ENCODE data around the gene DDX47. TPM values are rescaled to one million over a fixed set of nuclear protein-coding genes. Genes with fewer than 3 reads are reported as not detected.
A peak's percentile ranks its signal among the peaks of the same experiment; 100 is the strongest.

DDX47 gene
- total and polyA plus RNA-seq, 2 of the 13 experiments (the other 11 are each of a cell fraction or from before 2014, with no cell fraction given), result 48.5 to 78.7 TPM

GRCh38 chr12:12813120-12814101 is at the start of gene DDX47 (continued):
- TF ChIP-seq ZNF580 (CRISPR knock-in tag; IDR thresholded peaks at IDR 0.05; ENCODE audit: borderline replicate concordance, low read depth) (no peak), ZNF557 (CRISPR knock-in tag; IDR thresholded peaks at IDR 0.05) (no peak), MAZ (IDR thresholded peaks at IDR 0.05; ENCODE audit: borderline replicate concordance, low read depth, low read length) (no peak), MAZ (CRISPR knock-in tag; IDR thresholded peaks at IDR 0.05; ENCODE audit: low read depth) (peak; percentile 83), HOXA5 (CRISPR knock-in tag; IDR thresholded peaks at IDR 0.05) (peak; percentile 62; the same call in 1 of the 2 replicates), ZNF777 (CRISPR knock-in tag; IDR thresholded peaks at IDR 0.05) (no peak), ZZZ3 (CRISPR knock-in tag; IDR thresholded peaks at IDR 0.05; ENCODE audit: borderline replicate concordance) (no peak; the same call in 1 of the 2 replicates), FOXP1 (IDR thresholded peaks at IDR 0.05) (no peak), FOXP1 (CRISPR knock-in tag; IDR thresholded peaks at IDR 0.05) (no peak), THAP7 (CRISPR knock-in tag; IDR thresholded peaks at IDR 0.05) (peak; percentile 96), AGO1 (IDR thresholded peaks at IDR 0.05; ENCODE audit: low read depth, low read length, poor library complexity, severe bottlenecking) (no peak), HNF1A (IDR thresholded peaks at IDR 0.05; ENCODE audit: low read depth) (peak; percentile 35; the same call in 1 of the 2 replicates), HNF1A (CRISPR knock-in tag; IDR thresholded peaks at IDR 0.05; ENCODE audit: borderline replicate concordance) (no peak), MZF1 (CRISPR knock-in tag; IDR thresholded peaks at IDR 0.05; ENCODE audit: borderline replicate concordance) (no peak), HNRNPLL (IDR thresholded peaks at IDR 0.05; ENCODE audit: low read depth, low read length, poor library complexity, severe bottlenecking) (peak; percentile 79), ZBTB20 (CRISPR knock-in tag; IDR thresholded peaks at IDR 0.05; ENCODE audit: borderline replicate concordance, low read depth) (no peak), RORA (CRISPR knock-in tag; IDR thresholded peaks at IDR 0.05) (0 out of 2 replicates have a peak, but pooled peaks have one; percentile 49), ETV6 (CRISPR knock-in tag; conservative IDR thresholded peaks at IDR 0.05) (no peak), ZNF251 (CRISPR knock-in tag; IDR thresholded peaks at IDR 0.05) (no peak), ZSCAN12 (CRISPR knock-in tag; IDR thresholded peaks at IDR 0.05) (no peak), ZNF883 (CRISPR knock-in tag; IDR thresholded peaks at IDR 0.05; ENCODE audit: not compliant biosample characterization) (peak; percentile 82), CC2D1A (CRISPR knock-in tag; IDR thresholded peaks at IDR 0.05) (no peak), CREB1 (IDR thresholded peaks at IDR 0.05) (peak; percentile 64), CREB1 (CRISPR knock-in tag; IDR thresholded peaks at IDR 0.05) (peak; percentile 87), PHF5A (CRISPR knock-in tag; IDR thresholded peaks at IDR 0.05; ENCODE audit: low read depth, unreplicated experiment) (peak; percentile 23), ARNT2 (CRISPR knock-in tag; IDR thresholded peaks at IDR 0.05; ENCODE audit: low read depth) (peak; percentile 16; the same call in 1 of the 2 replicates)

Data from HepG2 (cell line).